NCI-H510A (cell line): ENCODE measurements around the gene HNRNPH3.

Source experiments
- DNase-seq: peaks from one replicate; lab custom pipeline; 2025; lab: John Stamatoyannopoulos, UW

The HNRNPH3 gene

GRCh38 chr10:68332259-68333057, 594 bp downstream of the HNRNPH3 start, which contains the start of gene PBLD:
Gene PBLD, minus strand, starts transcription at chr10:68332928. Its CDS starts 26,084 bp downstream, at chr10:68306844.
- DNase-seq: peak; percentile 64

DNA sequence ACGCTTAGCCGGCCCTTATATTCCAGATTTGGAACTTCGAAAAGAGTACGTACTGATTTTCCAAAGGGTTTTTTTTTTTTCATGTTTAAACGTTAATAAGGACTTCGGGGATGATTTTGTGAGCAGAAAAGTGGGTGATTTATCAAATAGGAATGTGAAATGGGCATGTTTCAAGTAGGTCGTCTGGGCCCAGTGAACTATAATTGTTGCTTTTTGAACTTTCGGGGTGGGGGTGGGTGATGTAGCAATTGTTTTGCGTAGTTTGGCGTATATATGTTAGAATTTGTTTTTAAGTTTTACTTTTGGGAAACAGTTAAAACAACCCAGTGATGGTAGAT, 1.2 kb downstream of the HNRNPH3 start:
- DNase-seq: no peak

- no peak for DNase-seq
Measured at GRCh38 chr10:68333440-68334431, 1.9 kb downstream of the HNRNPH3 start.

- DNase-seq: no peak
Measured at GRCh38 chr10:68334672-68335467, 3.0 kb downstream of the HNRNPH3 start.

DNA sequence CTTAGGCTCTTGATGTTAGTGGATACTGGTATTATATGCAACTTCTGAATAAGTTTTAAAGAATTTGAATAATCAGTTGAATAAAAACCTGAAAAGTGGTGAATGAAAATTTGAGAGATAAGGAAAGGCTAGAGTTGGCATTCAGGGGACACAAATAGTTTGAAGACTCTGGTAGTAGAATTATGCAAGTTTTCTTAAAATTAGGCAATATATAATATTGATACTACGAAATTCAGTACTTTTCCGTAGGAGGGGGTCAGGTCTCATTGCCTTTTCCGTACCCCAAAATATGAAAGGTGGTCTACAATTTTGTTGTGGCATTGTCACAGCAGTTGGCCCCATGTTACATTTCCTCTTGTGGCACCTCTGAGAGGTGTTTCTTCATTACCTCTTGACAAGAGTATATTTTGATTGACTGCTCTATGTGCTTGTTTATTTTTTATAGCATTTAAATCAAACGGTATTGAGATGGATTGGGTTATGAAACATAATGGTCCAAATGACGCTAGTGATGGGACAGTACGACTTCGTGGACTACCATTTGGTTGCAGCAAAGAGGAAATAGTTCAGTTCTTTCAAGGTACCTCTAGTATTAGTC, 5.0 kb downstream of the HNRNPH3 start:
- no peak for DNase-seq

DNA sequence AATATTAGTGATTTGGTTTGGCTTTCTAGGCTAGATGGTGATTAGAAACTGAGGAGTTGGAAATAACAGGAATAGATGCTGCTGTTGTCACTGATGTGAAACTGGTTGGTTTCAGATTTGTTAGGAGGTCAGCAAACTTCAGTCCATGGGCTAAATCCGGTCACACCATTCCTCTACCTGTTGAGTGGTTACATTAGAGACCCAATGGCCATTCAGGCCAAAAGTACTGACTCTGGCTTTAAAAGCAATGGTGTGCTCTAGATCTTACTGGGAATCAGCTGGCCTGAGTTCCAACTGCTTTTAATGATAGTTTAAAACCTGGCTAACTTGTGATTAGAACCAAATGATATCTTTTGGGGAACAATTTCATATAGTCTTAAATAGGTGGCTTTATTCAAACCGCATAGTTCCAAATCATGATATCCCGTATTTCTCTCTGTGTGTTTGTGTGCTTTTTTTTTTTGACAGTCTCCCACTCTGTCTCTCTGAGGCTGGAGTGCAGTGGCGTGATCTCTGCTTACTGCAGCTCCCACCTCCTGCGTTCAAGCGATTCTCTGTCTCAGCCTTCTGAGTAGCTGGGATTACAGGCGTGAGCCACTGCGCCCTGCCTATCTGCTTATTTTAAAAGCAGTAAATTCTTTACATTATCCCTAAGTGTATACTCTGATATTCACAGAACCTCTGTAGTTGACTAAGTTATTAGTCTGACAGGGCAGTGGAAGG, 8.7 kb downstream of the HNRNPH3 start:
- no peak for DNase-seq

DNA sequence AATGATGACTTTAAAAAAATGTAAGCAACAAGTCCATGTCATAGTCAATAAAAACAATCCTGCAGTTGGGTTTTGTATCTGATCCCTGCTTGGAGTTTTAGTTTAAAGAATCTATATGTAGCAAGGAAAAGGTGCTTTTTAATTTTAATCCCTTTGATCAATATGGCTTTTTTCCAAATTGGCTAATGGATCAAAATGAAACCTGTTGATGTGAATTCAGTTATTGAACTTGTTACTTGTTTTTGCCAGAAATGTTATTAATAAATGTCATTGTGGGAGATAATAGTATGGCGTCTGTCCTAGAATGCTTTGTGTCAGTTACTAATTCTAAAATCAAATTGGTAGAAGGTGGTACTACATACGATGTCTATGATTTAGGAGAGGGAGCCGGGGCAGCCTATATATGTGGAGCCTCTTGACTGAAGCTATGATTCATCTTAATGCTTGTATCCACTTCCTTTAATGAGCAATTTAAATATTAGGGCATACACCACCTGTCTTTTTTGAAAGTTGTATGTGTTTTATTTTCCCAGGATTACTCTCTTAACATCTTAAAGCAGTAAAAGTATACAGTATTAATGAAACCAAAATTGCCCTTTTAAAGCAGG, 11.1 kb downstream of the HNRNPH3 start:
- no peak for DNase-seq

- no peak for DNase-seq
Measured at GRCh38 chr10:68345621-68346020, 13.8 kb downstream of the HNRNPH3 start.

DNA sequence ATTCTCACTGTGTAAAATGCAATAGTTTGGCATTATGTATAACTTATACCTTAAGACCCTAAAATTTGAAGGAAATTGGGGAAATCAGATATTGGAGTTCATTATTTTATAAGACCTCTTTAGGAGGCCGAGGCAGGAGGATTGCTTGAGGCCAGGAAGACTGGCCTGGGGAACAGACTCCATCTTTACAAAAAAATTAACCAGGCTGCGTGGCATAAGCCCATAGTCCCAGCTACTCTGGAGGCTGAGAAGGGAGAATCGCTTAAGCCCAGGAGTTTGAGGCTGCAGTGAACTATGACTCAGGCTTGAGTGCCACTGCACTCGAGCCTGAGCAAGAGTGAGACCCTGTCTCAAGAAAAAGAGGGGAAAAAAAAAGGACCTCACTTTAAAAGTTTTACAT, 14.9 kb downstream of the HNRNPH3 start:
- DNase-seq: no peak

- DNase-seq: no peak
Measured at GRCh38 chr10:68348265-68348741, 16.4 kb downstream of the HNRNPH3 start.

DNA sequence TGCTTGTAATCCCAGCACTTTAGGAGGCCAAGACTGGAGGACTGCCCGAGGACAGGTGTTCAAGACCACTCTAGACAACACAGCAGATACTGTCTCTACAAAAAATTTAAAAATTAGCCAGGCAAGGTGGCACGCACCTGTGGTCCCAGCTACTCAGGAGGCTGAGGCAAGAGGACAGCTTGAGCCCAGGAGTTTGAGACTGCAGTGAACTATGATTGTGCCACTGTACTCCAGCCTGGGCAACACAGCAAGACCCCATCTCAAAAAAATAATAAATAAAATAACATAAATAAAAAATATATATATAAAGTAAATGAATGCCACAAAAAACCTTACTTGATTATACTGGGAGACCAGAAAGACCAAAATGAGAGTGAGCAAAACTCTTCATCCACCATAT, 21.7 kb downstream of the HNRNPH3 start:
- DNase-seq: no peak

GRCh38 chr10:68359189-68359588, 27.3 kb downstream of the HNRNPH3 start:
- DNase-seq: no peak

DNA sequence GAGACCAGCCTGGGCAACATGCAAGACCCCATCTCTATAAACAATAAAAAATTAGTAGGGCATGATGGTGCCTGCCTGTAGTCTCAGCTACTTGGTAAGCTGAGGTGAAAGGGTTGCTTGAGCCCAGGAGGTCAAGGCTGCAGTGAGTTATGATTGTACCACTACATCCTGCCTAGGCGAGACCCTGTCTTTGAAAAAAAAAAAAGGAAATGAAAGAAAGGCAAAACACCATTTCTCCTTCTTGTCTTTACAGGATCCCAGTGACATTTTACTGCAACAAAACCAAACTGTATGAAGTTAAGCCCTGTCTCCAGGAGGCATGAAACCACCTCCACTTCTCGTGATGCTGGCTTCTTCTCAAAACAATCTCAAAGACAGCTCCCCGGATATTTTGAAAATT, 30.7 kb downstream of the HNRNPH3 start:
- no peak for DNase-seq

GRCh38 chr10:68364101-68364886, 32.4 kb downstream of the HNRNPH3 start:
- DNase-seq: no peak

GRCh38 chr10:68365611-68366010, 33.7 kb downstream of the HNRNPH3 start:
- no peak for DNase-seq

DNA sequence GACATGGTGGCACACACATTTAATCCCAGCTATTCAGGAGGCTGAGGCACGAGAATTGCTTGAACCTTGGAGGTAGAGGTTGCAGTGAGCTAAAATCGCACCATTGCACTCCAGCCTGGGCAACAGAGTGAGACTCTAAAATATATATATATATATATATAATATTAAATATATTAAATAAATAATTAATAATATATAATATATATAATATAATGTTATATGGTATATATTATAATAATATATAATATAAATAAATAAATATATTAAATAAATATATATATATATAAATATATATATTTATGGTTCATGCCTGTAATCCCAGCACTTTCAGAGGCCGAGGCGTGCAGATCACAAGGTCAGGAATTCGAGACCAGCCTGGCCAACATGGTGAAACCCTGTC, 34.7 kb downstream of the HNRNPH3 start:
- no peak for DNase-seq

DNA sequence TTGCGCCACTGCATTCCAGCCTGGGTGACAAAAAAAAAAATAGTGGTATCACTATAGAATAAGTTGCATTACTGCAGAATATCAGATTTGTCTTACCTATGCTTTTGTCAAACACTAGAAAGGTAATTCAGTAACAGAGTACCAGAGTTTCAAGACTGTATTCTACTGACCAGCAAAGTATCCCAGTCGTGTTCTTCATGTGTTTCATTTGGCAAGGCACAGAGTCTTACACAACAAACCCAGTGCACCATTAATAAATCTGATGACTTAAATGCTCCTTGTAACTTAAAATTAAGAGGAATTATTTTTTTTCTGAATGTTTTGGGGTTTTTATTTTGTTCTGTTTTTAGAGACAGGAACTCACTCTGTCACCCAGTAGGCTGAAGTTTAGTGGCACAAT, 35.3 kb downstream of the HNRNPH3 start:
- no peak for DNase-seq

DNA sequence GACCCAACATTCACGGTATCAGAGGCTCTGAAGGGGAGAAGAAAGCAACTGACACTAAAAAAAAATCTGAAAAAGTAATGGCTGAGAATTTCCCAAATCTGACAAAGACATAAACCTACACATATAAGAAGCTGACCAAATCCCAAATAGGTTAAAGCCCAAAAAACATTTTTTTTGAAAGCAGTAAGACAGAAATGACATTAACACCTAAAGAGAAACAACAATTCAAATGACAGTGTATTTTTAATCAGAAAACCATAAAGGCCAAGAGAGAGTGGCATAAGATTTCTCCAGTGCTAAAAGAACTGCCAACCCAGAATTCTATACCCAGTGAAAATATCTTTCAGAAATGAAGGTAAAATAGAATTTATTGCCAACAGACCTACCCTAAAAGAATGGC, 39.7 kb downstream of the HNRNPH3 start:
- no peak for DNase-seq

DNA sequence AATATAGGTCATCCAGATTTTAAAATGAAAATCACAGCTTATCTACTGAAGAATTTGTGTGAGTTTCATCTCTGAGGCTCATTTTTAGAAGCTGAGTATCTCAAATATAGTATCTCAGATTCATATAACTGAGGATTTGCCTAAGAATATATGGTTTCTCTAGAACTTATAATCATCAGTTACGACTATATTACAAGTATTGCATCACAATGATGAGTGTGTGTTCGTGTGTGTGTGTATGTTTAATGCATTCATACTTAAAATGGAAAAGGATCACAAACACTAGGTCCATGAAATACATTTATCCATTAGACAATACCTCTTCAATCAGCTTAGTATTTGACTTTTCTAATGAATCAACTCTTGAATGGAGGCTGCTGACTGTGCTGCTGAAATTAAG, 53.9 kb downstream of the HNRNPH3 start:
- no peak for DNase-seq
